Hematopoietic multipotent progenitor cell treated with erythropoietin and hydrocortisone succinate and interleukin-3 and kit ligand, for 8 days (in vitro differentiated cells): ENCODE measurements around the gene DOCK2.
"Not testable (repeated sequence)": the region's sequence is repeated elsewhere in the genome, so short reads cannot be mapped to it uniquely, and the experiment has no call there.

Experiments used
- DNase-seq: peaks from one replicate; pipeline ENCODE4 v3.0.0-alpha.2; 2015

Gene DOCK2

GRCh38 chr5:169637085-169637548 lies at the start of gene DOCK2:
Gene DOCK2, plus strand, starts transcription at chr5:169637275. Its CDS starts 52 bp downstream, at chr5:169637327.
- DNase-seq: peak; percentile 64

GRCh38 chr5:169590602-169591001 lies 46.5 kb upstream of the DOCK2 start:
- no peak for DNase-seq

- DNase-seq: no peak
These were observed 45.4 kb upstream of the DOCK2 start for GRCh38 chr5:169591636-169592035.

GRCh38 chr5:169592937-169593650 lies 44.0 kb upstream of the DOCK2 start:
- no peak for DNase-seq

GRCh38 chr5:169595172-169595820 lies 41.8 kb upstream of the DOCK2 start:
- no peak for DNase-seq

- no peak for DNase-seq
These were observed 37.6 kb upstream of the DOCK2 start for GRCh38 chr5:169599451-169599850.

GRCh38 chr5:169602535-169602934 lies 34.5 kb upstream of the DOCK2 start:
- no peak for DNase-seq

GRCh38 chr5:169606279-169606678 lies 30.8 kb upstream of the DOCK2 start:
- DNase-seq: no peak

GRCh38 chr5:169607882-169608281 lies 29.2 kb upstream of the DOCK2 start:
- DNase-seq: no peak

- DNase-seq: no peak
These were observed 27.4 kb upstream of the DOCK2 start for GRCh38 chr5:169609716-169610115.

GRCh38 chr5:169610606-169611005 lies 26.5 kb upstream of the DOCK2 start:
- no peak for DNase-seq

- no peak for DNase-seq
These were observed 21.5 kb upstream of the DOCK2 start for GRCh38 chr5:169615561-169615960.

GRCh38 chr5:169624307-169624706 lies 12.8 kb upstream of the DOCK2 start:
- DNase-seq: not testable (repeated sequence)

- DNase-seq: no peak
These were observed 10.3 kb upstream of the DOCK2 start for GRCh38 chr5:169626779-169627178.

- no peak for DNase-seq
These were observed 9.5 kb upstream of the DOCK2 start for GRCh38 chr5:169627551-169627950.

- DNase-seq: no peak
These were observed 8.2 kb upstream of the DOCK2 start for GRCh38 chr5:169628892-169629291.

GRCh38 chr5:169629847-169630548 lies 7.1 kb upstream of the DOCK2 start:
- DNase-seq: no peak

- no peak for DNase-seq
These were observed 5.7 kb upstream of the DOCK2 start for GRCh38 chr5:169631360-169631759.

- DNase-seq: no peak
These were observed 4.1 kb upstream of the DOCK2 start for GRCh38 chr5:169632946-169633345.

GRCh38 chr5:169634606-169635005 lies 2.5 kb upstream of the DOCK2 start:
- no peak for DNase-seq

GRCh38 chr5:169635936-169636335 lies 1.1 kb upstream of the DOCK2 start:
- DNase-seq: no peak

GRCh38 chr5:169636477-169637084 lies 494 bp upstream of the DOCK2 start:
- DNase-seq: no peak

- DNase-seq: peak; percentile 52
These were observed 560 bp downstream of the DOCK2 start for GRCh38 chr5:169637549-169638121.
